Measurements from ENCODE around the gene LRRC27.
A peak's percentile ranks its signal among the peaks of the same experiment; 100 is the strongest.

LRRC27 gene

GRCh38 chr10:132360766-132361447, 28.9 kb downstream of the LRRC27 start:
- peak in 1 of 2 experiments; percentile 21 for DNase-seq

DNA sequence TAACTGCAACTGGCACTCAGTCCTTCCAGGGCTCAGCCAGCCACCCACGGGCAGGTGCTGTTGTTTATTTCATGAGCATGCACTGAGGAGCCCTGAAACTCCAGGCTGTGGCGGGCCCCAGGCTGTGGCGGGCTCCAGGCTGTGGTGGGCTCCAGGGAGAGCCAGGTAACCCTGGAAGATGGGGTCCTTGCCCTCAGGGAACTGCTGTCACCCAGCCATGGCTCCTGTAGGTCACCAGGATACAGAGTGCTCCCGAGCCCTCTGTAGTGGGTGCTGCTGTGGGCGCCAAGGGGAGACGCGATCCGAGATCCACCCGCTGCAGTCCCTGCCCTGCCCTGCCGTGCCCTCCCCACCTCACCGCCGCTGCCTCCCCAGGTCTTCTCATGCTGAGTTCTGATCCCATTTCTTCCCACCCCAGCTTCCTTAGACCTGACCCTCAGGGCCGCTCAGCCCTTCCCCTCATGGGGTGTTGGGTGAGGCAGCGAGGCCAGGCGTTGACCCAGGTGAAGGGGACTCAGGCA, 29.6 kb downstream of the LRRC27 start:
- no peak for DNase-seq

GRCh38 chr10:132362151-132362611, 30.2 kb downstream of the LRRC27 start:
- DNase-seq: no peak

GRCh38 chr10:132363376-132363775, 31.4 kb downstream of the LRRC27 start:
- DNase-seq: no peak

- DNase-seq: peak; percentile 23 to 36
Measured at GRCh38 chr10:132363921-132364593, 32.1 kb downstream of the LRRC27 start.

GRCh38 chr10:132364594-132364970, 32.6 kb downstream of the LRRC27 start:
- DNase-seq: peak; percentile 69 to 72

- no peak for DNase-seq
Measured at GRCh38 chr10:132365102-132365501, 33.1 kb downstream of the LRRC27 start.

- DNase-seq: no peak
Measured at GRCh38 chr10:132366006-132366405, 34.0 kb downstream of the LRRC27 start.

GRCh38 chr10:132366499-132366898, 34.5 kb downstream of the LRRC27 start:
- no peak for DNase-seq

- no peak for DNase-seq
Measured at GRCh38 chr10:132368391-132368790, 36.4 kb downstream of the LRRC27 start.

- DNase-seq: no peak
Measured at GRCh38 chr10:132368881-132369635, 37.1 kb downstream of the LRRC27 start.

DNA sequence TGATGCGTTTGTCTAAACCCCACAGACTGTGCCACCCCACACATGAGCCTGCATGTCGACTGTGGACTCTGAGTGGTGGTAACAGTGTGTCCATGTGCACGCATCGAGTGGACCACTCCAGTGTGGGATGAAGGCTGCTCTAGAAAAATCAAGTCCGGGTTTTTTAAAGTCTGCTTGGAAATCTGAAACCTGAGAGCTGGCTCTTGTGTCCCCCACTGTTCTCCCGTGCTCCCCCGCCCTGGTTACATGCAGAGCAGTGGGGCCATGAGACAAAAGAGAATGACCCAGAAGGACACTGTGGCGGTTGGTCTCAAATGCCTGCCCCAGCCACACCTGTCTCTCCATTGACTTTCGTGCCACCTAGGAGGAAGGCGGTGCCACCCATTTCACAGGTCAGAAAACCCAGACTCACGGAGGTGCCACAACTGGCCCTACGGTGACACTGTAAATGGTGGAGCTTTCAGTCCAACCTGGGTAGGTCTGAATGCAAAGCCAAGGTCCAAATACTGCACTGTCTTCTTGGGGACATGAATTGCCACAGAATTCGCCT, 37.7 kb downstream of the LRRC27 start:
- no peak for DNase-seq

GRCh38 chr10:132370426-132371340, 38.7 kb downstream of the LRRC27 start:
- no peak for DNase-seq

DNA sequence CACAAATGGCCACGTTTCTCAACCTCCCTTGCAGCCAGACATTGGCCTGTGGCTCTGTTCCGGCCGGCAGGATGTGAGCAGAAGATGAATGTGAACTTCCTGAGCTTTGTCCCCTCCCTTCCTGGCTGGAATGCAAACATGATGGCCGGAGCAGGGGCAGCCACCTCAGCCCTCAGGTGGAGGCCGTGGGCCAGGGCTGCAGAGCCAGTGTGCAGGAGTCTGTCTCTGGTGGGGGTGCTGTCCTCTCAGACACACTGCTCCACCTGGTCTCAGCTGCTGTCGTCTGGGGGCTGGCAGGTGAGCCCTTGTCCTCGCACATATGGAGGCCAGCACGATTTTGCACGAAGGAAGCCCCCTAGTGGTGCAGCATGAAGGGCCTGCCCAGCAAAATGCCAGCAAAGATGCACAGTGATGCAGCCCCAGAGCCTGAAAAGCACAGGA, 39.7 kb downstream of the LRRC27 start:
- DNase-seq: no peak

- DNase-seq: no peak
Measured at GRCh38 chr10:132372516-132373095, 40.6 kb downstream of the LRRC27 start.

GRCh38 chr10:132373241-132373955, 41.4 kb downstream of the LRRC27 start:
- no peak for DNase-seq

GRCh38 chr10:132374176-132374575, 42.2 kb downstream of the LRRC27 start:
- no peak for DNase-seq

GRCh38 chr10:132374612-132375011, 42.6 kb downstream of the LRRC27 start:
- no peak for DNase-seq

GRCh38 chr10:132375116-132375794, 43.3 kb downstream of the LRRC27 start:
- no peak for DNase-seq

DNA sequence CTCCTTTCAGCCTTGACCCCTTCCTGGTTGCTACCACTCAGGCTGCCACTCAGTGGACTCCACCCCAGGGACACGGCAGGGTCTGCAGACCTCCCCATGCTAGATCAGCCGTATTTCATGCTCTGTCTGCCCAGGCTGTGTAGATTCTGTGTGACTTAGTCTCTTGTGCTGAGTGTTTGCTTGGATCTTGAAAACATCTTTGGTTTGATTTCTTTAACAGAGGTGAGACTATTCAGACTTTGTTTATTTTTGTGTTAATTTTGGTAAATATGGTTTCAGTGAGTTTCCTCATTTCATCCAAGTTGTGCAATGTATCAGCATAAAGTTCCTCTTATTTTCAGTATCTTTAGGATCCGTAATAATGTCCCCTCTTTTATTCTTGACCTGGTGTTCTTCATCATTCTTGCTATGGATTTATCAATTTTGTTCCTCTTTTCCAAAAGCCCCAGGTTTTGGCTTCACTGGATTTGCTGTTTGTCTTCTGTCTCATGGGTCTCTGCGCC, 43.9 kb downstream of the LRRC27 start:
- DNase-seq: no peak

All from activated CD4-positive, alpha-beta T cell treated with anti-CD3 and anti-CD28 coated beads, Interleukin-2, amount 50 U/mL, for 4 hours (primary cell).